Choroid plexus epithelial cell (primary cell): ENCODE data around the gene ACTL9.
"Not testable (repeated sequence)": the region's sequence is repeated elsewhere in the genome, so short reads cannot be mapped to it uniquely, and the experiment has no call there.

ENCODE experiments used
- DNase-seq: peaks from one replicate; pipeline ENCODE4 v3.0.0-alpha.2; 2010; ENCODE audit warnings: low read depth
- H3K4me3 ChIP-seq: 2 replicates; pipeline ENCODE4 v1.5.1; 2011; ENCODE audit warnings: low read depth, mild to moderate bottlenecking, control low read depth, low read length, moderate library complexity
- TF ChIP-seq, protein P1 (sequence below): conservative IDR thresholded peaks from 2 replicates; pipeline ENCODE4 v1.5.1; 2011; ENCODE audit warnings: low read depth, mild to moderate bottlenecking, control low read depth, inconsistent platforms, low read length, moderate library complexity

ACTL9 gene, protein sequence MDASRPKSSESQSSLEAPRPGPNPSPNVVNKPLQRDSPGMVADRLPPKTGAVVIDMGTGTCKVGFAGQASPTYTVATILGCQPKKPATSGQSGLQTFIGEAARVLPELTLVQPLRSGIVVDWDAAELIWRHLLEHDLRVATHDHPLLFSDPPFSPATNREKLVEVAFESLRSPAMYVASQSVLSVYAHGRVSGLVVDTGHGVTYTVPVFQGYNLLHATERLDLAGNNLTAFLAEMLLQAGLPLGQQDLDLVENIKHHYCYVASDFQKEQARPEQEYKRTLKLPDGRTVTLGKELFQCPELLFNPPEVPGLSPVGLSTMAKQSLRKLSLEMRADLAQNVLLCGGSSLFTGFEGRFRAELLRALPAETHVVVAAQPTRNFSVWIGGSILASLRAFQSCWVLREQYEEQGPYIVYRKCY

DNA sequence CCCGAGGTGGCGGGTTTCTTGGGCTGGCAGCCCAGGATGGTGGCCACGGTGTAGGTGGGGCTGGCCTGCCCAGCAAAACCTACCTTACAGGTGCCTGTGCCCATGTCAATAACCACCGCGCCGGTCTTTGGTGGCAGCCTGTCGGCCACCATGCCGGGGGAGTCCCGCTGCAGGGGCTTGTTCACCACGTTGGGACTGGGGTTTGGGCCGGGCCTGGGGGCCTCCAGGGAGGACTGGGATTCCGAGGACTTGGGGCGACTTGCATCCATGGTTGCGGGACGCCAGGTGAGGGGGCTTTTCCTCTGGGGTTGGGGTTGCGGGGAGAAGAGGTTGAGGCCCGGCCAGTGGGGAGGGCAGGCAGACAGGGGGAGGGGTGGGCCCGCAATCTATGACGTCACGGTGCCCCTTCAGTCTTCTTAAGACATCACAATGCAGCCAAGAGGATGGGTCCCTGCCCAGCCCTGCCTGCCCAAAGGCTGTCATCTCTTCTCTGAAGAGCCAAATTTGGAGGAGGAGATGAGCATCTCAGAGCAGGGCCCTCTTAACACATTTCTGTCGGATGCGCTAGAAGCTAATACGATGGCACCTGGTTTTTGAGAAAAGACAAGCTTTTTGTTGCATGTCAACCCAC lies at the start of gene ACTL9:
ACTL9 (minus strand) TSS at position 363 of the 631 bp plus-strand sequence; CDS start at position 269, 94 bp downstream.
- no peak within 1 kb of the TSS for H3K4me3 ChIP-seq
- DNase-seq, result no peak
- TF ChIP-seq, protein P1, sequence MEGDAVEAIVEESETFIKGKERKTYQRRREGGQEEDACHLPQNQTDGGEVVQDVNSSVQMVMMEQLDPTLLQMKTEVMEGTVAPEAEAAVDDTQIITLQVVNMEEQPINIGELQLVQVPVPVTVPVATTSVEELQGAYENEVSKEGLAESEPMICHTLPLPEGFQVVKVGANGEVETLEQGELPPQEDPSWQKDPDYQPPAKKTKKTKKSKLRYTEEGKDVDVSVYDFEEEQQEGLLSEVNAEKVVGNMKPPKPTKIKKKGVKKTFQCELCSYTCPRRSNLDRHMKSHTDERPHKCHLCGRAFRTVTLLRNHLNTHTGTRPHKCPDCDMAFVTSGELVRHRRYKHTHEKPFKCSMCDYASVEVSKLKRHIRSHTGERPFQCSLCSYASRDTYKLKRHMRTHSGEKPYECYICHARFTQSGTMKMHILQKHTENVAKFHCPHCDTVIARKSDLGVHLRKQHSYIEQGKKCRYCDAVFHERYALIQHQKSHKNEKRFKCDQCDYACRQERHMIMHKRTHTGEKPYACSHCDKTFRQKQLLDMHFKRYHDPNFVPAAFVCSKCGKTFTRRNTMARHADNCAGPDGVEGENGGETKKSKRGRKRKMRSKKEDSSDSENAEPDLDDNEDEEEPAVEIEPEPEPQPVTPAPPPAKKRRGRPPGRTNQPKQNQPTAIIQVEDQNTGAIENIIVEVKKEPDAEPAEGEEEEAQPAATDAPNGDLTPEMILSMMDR, result no peak

DNA sequence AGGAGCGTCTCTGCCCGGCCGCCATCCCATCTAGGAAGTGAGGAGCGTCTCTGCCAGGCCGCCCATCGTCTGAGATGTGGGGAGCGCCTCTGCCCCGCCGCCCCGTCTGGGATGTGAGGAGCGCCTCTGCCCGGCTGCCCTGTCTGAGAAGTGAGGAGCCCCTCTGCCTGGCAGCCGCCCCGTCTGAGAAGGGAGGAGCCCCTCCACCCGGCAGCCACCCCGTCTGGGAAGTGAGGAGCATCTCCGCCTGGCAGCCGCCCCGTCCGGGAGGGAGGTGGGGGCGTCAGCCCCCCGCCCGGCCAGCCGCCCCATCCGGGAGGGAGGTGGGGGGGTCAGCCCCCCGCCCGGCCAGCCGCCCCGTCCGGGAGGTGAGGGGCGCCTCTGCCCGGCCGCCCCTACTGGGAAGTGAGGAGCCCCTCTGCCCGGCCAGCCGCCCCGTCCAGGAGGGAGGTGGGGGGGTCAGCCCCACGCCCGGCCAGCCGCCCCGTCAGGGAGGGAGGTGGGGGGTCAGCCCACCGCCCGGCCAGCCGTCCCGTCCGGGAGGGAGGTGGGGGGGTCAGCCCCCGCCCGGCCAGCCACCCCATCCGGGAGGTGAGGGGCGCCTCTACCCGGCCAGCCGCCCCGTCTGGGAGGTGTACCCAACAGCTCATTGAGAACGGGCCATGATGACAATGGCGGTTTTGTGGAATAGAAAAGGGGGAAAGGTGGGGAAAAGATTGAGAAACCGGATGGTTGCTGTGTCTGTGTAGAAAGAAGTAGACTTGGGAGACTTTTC lies 40.9 kb upstream of the ACTL9 start:
- not testable (repeated sequence) for DNase-seq, H3K4me3 ChIP-seq

DNA sequence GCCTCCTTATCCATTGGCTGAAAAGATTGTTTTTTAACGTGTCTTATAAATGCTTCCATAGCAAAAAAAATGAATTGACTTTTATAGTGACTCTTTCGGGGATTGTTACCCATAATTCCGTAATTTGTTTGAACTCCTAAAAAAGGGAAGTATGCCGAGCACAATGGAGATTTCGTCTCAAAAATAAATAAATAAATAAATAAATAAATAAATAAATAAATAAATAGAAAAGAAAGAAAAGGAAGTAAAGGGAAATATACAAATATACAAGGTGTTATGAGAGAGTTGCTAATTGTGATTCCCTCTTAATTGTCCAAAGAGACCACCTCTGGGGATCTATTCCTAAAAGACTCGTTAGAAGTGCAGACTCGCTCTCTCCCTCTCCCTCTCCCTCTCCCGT lies 39.8 kb upstream of the ACTL9 start:
- no peak overlapping the region for H3K4me3 ChIP-seq
- DNase-seq, result no peak
- TF ChIP-seq, protein P1, result no peak

DNA sequence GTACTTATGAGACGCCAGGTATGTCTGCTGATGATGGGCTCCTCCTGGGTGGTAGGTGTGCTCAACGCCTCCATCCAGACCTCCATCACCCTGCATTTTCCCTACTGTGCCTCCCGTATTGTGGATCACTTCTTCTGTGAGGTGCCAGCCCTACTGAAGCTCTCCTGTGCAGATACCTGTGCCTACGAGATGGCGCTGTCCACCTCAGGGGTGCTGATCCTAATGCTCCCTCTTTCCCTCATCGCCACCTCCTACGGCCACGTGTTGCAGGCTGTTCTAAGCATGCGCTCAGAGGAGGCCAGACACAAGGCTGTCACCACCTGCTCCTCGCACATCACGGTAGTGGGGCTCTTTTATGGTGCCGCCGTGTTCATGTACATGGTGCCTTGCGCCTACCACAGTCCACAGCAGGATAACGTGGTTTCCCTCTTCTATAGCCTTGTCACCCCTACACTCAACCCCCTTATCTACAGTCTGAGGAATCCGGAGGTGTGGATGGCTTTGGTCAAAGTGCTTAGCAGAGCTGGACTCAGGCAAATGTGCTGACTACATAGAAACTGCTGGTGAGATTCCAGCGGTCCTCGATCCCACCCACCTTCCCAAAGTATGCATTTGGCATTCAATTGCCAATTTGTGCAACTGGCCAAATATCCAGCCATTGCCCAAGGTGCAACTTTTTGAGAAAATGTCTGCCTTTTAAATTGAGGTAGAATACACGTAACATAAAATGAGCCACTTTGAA lies 33.0 kb upstream of the ACTL9 start:
- no peak for DNase-seq
- H3K4me3 ChIP-seq, result no peak overlapping the region
- TF ChIP-seq, protein P1, result no peak

DNA sequence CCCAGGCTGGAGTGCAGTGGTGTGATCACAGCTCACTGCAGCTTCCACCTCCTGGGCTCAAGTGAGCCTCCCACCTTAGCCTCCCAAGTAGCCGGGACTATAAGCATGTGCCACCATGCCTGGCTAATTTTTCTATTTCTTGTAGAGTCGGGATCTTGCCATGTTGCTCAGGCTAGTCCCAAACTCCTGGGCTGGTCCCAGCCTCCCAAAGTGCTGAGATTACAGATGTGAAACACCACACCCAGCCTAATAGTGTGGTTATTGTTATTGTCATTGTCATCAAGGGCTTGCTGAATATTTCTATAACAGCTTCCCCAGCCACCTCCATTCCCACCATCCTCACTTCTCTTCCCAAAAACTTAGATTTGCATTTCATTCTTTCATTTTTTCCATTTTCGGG lies 25.7 kb upstream of the ACTL9 start:
- TF ChIP-seq, protein P1, result no peak
- DNase-seq, result no peak
- no peak overlapping the region for H3K4me3 ChIP-seq

DNA sequence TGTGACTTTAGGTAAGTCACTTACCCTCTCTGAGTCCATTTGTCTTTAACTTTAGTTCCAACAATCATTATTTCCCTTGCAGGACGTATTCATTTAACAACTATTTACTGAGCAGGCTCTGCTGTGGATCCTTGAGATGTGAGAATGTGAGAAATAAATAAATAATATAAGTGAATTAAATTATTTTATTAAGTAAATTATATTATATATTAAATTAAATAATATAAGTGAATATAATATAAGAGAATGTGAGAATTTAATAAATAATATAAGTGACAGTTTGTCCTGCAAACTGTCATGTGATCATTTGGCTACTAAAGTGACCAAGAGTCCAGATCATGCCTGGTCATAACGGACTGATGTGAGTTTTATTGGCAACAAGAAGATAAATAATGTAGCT lies 23.4 kb upstream of the ACTL9 start:
- no peak for DNase-seq
- H3K4me3 ChIP-seq, result no peak overlapping the region
- TF ChIP-seq, protein P1, result no peak

DNA sequence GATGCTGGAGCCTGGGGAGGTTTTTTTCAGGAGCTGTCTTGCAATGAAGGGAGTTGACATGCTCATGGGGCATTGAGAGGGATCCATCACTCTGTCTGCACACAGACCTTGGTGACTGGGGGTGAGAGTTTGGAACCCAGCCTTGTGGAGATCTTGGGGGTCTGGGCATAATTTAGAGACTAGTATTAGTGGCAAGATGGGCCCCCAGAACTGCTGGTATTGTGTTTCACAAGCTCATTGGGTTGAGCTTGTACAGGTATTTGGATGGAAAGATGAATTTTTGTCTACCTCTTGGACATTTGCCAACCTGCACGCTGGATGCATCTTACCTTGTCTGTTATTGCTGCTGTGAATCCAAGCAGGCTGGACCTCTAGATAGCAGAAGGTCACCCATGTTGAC lies 22.7 kb upstream of the ACTL9 start, which contains the start of gene OR2Z1:
OR2Z1 (plus strand) TSS at position 301 of the 400 bp plus-strand sequence. CDS start 9,395 bp downstream, outside the sequence.
- TF ChIP-seq, protein P1, result no peak
- H3K4me3 ChIP-seq, result no peak within 1 kb of the TSS
- DNase-seq, result no peak

DNA sequence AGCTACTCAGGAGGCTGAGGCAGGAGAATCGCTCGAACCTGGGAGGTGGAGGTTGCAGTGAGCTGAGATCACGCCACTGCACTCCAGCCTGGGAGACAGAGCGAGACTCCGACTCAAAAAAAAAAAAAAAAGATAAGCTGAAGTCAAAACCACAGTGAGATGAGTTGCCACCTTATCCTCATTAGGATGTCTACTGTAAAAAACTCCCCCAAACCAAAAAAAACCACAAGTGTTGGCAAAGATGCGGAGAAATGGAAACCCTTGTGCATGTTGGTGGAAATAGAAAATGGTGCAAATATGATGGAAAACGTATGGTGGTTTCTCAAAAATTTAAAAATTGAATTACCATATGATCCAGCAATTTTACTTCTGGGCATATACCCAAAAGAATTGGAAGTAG lies 11.7 kb upstream of the ACTL9 start:
- not testable (repeated sequence) for DNase-seq, H3K4me3 ChIP-seq
